ENCODE data around the gene BOC. TPM values are rescaled to one million over a fixed set of nuclear protein-coding genes. Genes with fewer than 3 reads are reported as not detected.

Gene BOC
- total and polyA plus RNA-seq, 2 donors (not counting 3 experiments of a cell fraction or from before 2014, with no cell fraction given), result 0.07 TPM; not detected in 1

DNA sequence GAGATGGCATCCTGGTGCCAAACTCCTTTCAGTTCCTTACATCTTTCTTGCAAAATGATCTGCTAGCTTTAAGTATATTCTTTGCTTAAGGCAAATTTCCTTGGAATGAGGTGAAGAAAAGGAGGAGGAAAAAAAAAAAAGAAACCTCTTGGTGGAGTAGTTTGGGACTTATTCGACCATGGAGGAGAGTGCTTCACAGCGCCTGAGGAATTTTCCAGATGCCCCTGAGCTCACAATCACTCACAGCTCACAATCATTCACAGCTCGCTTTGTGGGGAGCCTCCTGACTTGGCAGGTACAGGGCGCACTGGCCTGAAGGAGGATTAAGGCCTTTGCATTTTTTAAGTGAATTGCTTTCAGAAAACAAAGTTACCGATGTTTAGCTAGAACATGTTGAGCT is 53.9 kb downstream of the BOC start:
- Histone ChIP-seq H3K79me2 (ENCODE audit: control insufficient read depth, insufficient read depth, low read length) (no peaks in the 10 kb centered on the region), H3K9me3 (replicated peaks; ENCODE audit: control insufficient read depth, insufficient read depth, low read length) (no peaks in the 10 kb centered on the region), H3K4me1 (ENCODE audit: control insufficient read depth, extremely low read depth, insufficient read depth, low read length) (no peaks in the 10 kb centered on the region), H3K9ac (replicated peaks; ENCODE audit: extremely low read depth, insufficient read depth, low read length) (no peak overlapping the region), H3K27ac (ENCODE audit: insufficient read depth, low read depth, low read length) (no peak overlapping the region), H3K4me3 (replicated peaks in 1 of 3; ENCODE audit: insufficient read depth in 1 of 3, low read depth in 1 of 3, low read length in 3 of 3) (no peak overlapping the region), H3K9me1 (replicated peaks; ENCODE audit: control insufficient read depth, extremely low read depth, insufficient read depth, low read length) (no peaks in the 10 kb centered on the region), H4K20me1 (replicated peaks; ENCODE audit: control insufficient read depth, extremely low read depth, insufficient read depth, low read length) (no peaks in the 10 kb centered on the region), H3K27me3 (ENCODE audit: control insufficient read depth in 2 of 2, insufficient read depth in 2 of 2, low read length in 2 of 2) (peaks cover 0 to 2% of the 10 kb centered on the region in 2 experiments), H3K36me3 (ENCODE audit: control insufficient read depth in 2 of 2, extremely low read depth in 1 of 2, insufficient read depth in 2 of 2, low read length in 2 of 2) (no peaks in the 10 kb centered on the region), H2AFZ (ENCODE audit: low read depth, low read length) (no peak overlapping the region), H3K4me2 (ENCODE audit: insufficient read depth, low read length) (no peak overlapping the region)
- ChIA-PET CTCF (interaction anchor here (1.8 kb wide), 1 partner anchor 23 kb away, joined by 4 read pairs; no protein-coding TSS in a partner anchor), POLR2A (interaction anchor here (0.7 kb wide), 1 partner anchor 27 kb away, joined by 5 read pairs; no protein-coding TSS in a partner anchor)
- dilution Hi-C loops (cut with MboI; ENCODE audit: extremely low pct_ligation_motif_present, low sequenced_read_pairs) (no loop called here), intact Hi-C loops (cut with micrococcal nuclease) (no loop called here)
- TF ChIP-seq POLR2A (IDR thresholded peaks at IDR 0.05; ENCODE audit: low read depth, low read length), result no peak
- TF ChIP-seq, protein P1, sequence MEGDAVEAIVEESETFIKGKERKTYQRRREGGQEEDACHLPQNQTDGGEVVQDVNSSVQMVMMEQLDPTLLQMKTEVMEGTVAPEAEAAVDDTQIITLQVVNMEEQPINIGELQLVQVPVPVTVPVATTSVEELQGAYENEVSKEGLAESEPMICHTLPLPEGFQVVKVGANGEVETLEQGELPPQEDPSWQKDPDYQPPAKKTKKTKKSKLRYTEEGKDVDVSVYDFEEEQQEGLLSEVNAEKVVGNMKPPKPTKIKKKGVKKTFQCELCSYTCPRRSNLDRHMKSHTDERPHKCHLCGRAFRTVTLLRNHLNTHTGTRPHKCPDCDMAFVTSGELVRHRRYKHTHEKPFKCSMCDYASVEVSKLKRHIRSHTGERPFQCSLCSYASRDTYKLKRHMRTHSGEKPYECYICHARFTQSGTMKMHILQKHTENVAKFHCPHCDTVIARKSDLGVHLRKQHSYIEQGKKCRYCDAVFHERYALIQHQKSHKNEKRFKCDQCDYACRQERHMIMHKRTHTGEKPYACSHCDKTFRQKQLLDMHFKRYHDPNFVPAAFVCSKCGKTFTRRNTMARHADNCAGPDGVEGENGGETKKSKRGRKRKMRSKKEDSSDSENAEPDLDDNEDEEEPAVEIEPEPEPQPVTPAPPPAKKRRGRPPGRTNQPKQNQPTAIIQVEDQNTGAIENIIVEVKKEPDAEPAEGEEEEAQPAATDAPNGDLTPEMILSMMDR (IDR thresholded peaks at IDR 0.05; ENCODE audit: extremely low read depth in 1 of 2, insufficient read depth in 1 of 2, low read depth in 1 of 2, low read length in 2 of 2), result no peak
- no peak for TF ChIP-seq GATA2 (IDR thresholded peaks at IDR 0.05; ENCODE audit: insufficient read depth, insufficient read length, low read depth, low read length)
- no peak for TF ChIP-seq FOS (IDR thresholded peaks at IDR 0.05; ENCODE audit: borderline replicate concordance, insufficient read depth, low read length)
- no peak for TF ChIP-seq JUN (IDR thresholded peaks at IDR 0.05; ENCODE audit: borderline replicate concordance, insufficient read depth, insufficient read length, low read depth)
- TF ChIP-seq EZH2 (IDR thresholded peaks at IDR 0.05; ENCODE audit: borderline replicate concordance, low read depth, low read length, severe bottlenecking), result no peak
- TF ChIP-seq, protein P2, sequence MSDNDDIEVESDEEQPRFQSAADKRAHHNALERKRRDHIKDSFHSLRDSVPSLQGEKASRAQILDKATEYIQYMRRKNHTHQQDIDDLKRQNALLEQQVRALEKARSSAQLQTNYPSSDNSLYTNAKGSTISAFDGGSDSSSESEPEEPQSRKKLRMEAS (IDR thresholded peaks at IDR 0.05; ENCODE audit: insufficient read depth, insufficient read length), result no peak
- no peak for TF ChIP-seq MYC (IDR thresholded peaks at IDR 0.05; ENCODE audit: low read depth, low read length)
- TF ChIP-seq POLR2AphosphoS5 (IDR thresholded peaks at IDR 0.05; ENCODE audit: insufficient read depth, low read depth, low read length), result no peak
- DNase-seq (ENCODE audit: low read depth, low spot score) (no peak), FAIRE-seq (no peak)
- BruUV-seq (replicated peaks), result no TSS peak

All from endothelial cell of umbilical vein (primary cell).